BJ (cell line): ENCODE measurements around the gene TUBG1. TPM values are rescaled to one million over a fixed set of nuclear protein-coding genes. Genes with fewer than 3 reads are reported as not detected.

Experiments
- CTCF ChIA-PET: fragments of 350-600 bp; formaldehyde crosslinking; extraction: SDS; loops from one replicate; lab custom pipeline; 2021; ENCODE audit warnings: antibody characterized with exemption, inconsistent platforms; lab: Yijun Ruan, JAX
- POLR2A ChIA-PET: fragments of 300-600 bp; sonication (Branson Sonifier 250); formaldehyde crosslinking; extraction: SDS; loops from one replicate; lab custom pipeline; 2021; ENCODE audit warnings: antibody characterized with exemption; lab: Charles Lee
- DNase-seq: peaks from one replicate; pipeline ENCODE4 v3.0.0-alpha.2; 2011; ENCODE audit warnings: low read depth
- H3K27me3 ChIP-seq: 2 replicates; pipeline ENCODE4 v1.6.0; 2011; ENCODE audit warnings: low read length; ENCODE audit not compliant: control insufficient read depth, insufficient read depth
- H3K36me3 ChIP-seq: 2 replicates; pipeline ENCODE4 v1.5.1; 2011; ENCODE audit warnings: low read length; ENCODE audit not compliant: control insufficient read depth, insufficient read depth
- H3K4me3 ChIP-seq: 2 replicates; pipeline ENCODE4 v1.5.1; 2011; ENCODE audit warnings: low read depth, mild to moderate bottlenecking, control low read depth, low read length
- CTCF ChIP-seq: IDR thresholded peaks from 2 replicates; pipeline ENCODE4 v1.5.1; 2011; ENCODE audit warnings: low read depth, mild to moderate bottlenecking, control low read depth, inconsistent platforms, low read length, moderate library complexity; ENCODE audit not compliant: insufficient read depth
- polyA plus RNA-seq: library from polyadenylated mRNA; depleted of rRNA; stranded (reverse); fragments of >200 nt; gene quantifications from 2 replicates; pipeline ENCODE4 v1.2.3, GENCODE V29; 2011

The TUBG1 gene
- polyA plus RNA-seq, 1 experiment: 66.1 TPM

GRCh38 chr17:42578282-42578869, 31.1 kb upstream of the TUBG1 start:
- peak; percentile 76 for TF ChIP-seq CTCF
- DNase-seq: no peak
- CTCF ChIA-PET: interaction anchor here (0.7 to 3.7 kb wide), 36 partner anchors 9 to 350 kb away, joined by 3 to 56 read pairs (median 4); partner anchors contain the start of genes BECN1, CCR10, CNTNAP1 and HSD17B1
- POLR2A ChIA-PET: interaction anchor here (0.5 to 0.7 kb wide), 3 partner anchors 59 to 202 kb away, joined by 3 to 5 read pairs (median 4); partner anchors contain the start of gene WNK4
- no peaks in the 10 kb centered on the region for H3K27me3 ChIP-seq
- peaks cover 20% of the 10 kb centered on the region for H3K36me3 ChIP-seq
- peak overlapping the region; percentile 46 for H3K4me3 ChIP-seq

- peaks cover 25% of the 10 kb centered on the region for H3K36me3 ChIP-seq
- TF ChIP-seq CTCF: no peak
- ChIA-PET POLR2A (no interaction called here), CTCF (interaction anchor here (1.5 to 3.7 kb wide), 4 partner anchors 7 to 104 kb away, joined by 5 to 30 read pairs (median 19); partner anchors contain the start of gene PLEKHH3)
- no peaks in the 10 kb centered on the region for H3K27me3 ChIP-seq
- no peak for DNase-seq
- no peak overlapping the region for H3K4me3 ChIP-seq
These were observed 29.5 kb upstream of the TUBG1 start for GRCh38 chr17:42579794-42580551.

- ChIA-PET POLR2A (no interaction called here), CTCF (interaction anchor here (1.5 to 2.4 kb wide), 2 partner anchors 92 to 98 kb away, joined by 9 read pairs; no protein-coding TSS in a partner anchor)
- Histone ChIP-seq H3K36me3 (peaks cover 29% of the 10 kb centered on the region), H3K27me3 (no peaks in the 10 kb centered on the region), H3K4me3 (no peak overlapping the region)
- DNase-seq: no peak
- no peak for TF ChIP-seq CTCF
These were observed 27.7 kb upstream of the TUBG1 start for GRCh38 chr17:42581744-42582270.

GRCh38 chr17:42584880-42585279, 24.6 kb upstream of the TUBG1 start:
- no peak for DNase-seq
- ChIA-PET CTCF (interaction anchor here (1.7 kb wide), 1 partner anchor 94 kb away, joined by 3 read pairs; no protein-coding TSS in a partner anchor), POLR2A (no interaction called here)
- Histone ChIP-seq H3K4me3 (no peak overlapping the region), H3K36me3 (peaks cover 38% of the 10 kb centered on the region), H3K27me3 (no peaks in the 10 kb centered on the region)
- no peak for TF ChIP-seq CTCF

GRCh38 chr17:42585353-42585752, 24.1 kb upstream of the TUBG1 start:
- ChIA-PET CTCF (interaction anchor here (3.9 kb wide), 1 partner anchor 7 kb away, joined by 29 read pairs; the partner anchor contains the start of gene PSMC3IP), POLR2A (no interaction called here)
- TF ChIP-seq CTCF: no peak
- DNase-seq: no peak
- Histone ChIP-seq H3K4me3 (no peak overlapping the region), H3K36me3 (peaks cover 36% of the 10 kb centered on the region), H3K27me3 (no peaks in the 10 kb centered on the region)
